SK-N-SH treated with all-trans-retinoic acid at 6 μM for 48 hours (cell line): Measurements from ENCODE around the gene LRCH1.

Experiments
- ATAC-seq: fragments of 200-7000 bp; cut with Tn5 transposase; 3 replicates; pipeline ENCODE4 v1.9.1; 2020; ENCODE audit warnings: mild to moderate bottlenecking, moderate library complexity
- ARNTL ChIP-seq: fragments of 450-650 bp; formaldehyde crosslinking; IDR thresholded peaks from 2 replicates; pipeline ENCODE4 v1.5.0; 2020; ENCODE audit warnings: low read depth, mild to moderate bottlenecking, moderate library complexity, borderline replicate concordance
- BACH2 ChIP-seq: fragments of 250-450 bp; sonication (Bioruptor Pico); IDR thresholded peaks from 2 replicates; pipeline ENCODE4 v1.9.0; 2021; ENCODE audit warnings: mild to moderate bottlenecking, borderline replicate concordance
- CSDC2 ChIP-seq: fragments of 250-450 bp; sonication (Bioruptor Pico); IDR thresholded peaks from 2 replicates; pipeline ENCODE4 v1.5.0; 2020; ENCODE audit warnings: mild to moderate bottlenecking, moderate library complexity
- ESRRG ChIP-seq: fragments of 250-450 bp; sonication (Bioruptor Pico); IDR thresholded peaks from 2 replicates; pipeline ENCODE4 v1.6.1; 2021; ENCODE audit warnings: mild to moderate bottlenecking
- GLIS3 ChIP-seq: fragments of 250-450 bp; sonication (Bioruptor Pico); IDR thresholded peaks from 2 replicates; pipeline ENCODE4 v1.5.0; 2020; ENCODE audit warnings: mild to moderate bottlenecking, moderate library complexity
- ISL1 ChIP-seq: fragments of 250-450 bp; sonication (Bioruptor Pico); IDR thresholded peaks from 2 replicates; pipeline ENCODE4 v2.1.2; 2022; ENCODE audit warnings: mild to moderate bottlenecking, moderate library complexity
- OSR1 ChIP-seq: fragments of 250-450 bp; sonication (Bioruptor Pico); IDR thresholded peaks from 2 replicates; pipeline ENCODE4 v1.8.0; 2022; ENCODE audit warnings: moderate library complexity, mild to moderate bottlenecking, inconsistent platforms
- PATZ1 ChIP-seq: fragments of 250-450 bp; sonication (Bioruptor Pico); IDR thresholded peaks from 2 replicates; pipeline ENCODE4 v1.8.0; 2020; ENCODE audit warnings: mild to moderate bottlenecking, moderate library complexity, borderline replicate concordance
- POU6F1 ChIP-seq: fragments of 250-450 bp; sonication (Bioruptor Pico); IDR thresholded peaks from 2 replicates; pipeline ENCODE4 v1.8.0; 2021; ENCODE audit warnings: low read depth, mild to moderate bottlenecking, moderate library complexity, borderline replicate concordance
- PPARA ChIP-seq: fragments of 250-450 bp; sonication (Bioruptor Pico); IDR thresholded peaks from 2 replicates; pipeline ENCODE4 v1.5.0; 2020; ENCODE audit warnings: mild to moderate bottlenecking, borderline replicate concordance
- RARB ChIP-seq: fragments of 250-450 bp; sonication (Bioruptor Pico); IDR thresholded peaks from 2 replicates; pipeline ENCODE4 v1.8.0; 2021; ENCODE audit warnings: mild to moderate bottlenecking, moderate library complexity
- SNAI2 ChIP-seq: fragments of 250-450 bp; sonication (Bioruptor Pico); IDR thresholded peaks from 2 replicates; pipeline ENCODE4 v1.5.0; 2020; ENCODE audit warnings: mild to moderate bottlenecking, moderate library complexity
- TCF4 ChIP-seq: fragments of 250-450 bp; sonication (Bioruptor Pico); IDR thresholded peaks from 2 replicates; pipeline ENCODE4 v1.8.0; 2021; ENCODE audit warnings: mild to moderate bottlenecking, moderate library complexity, borderline replicate concordance
- ZC3H10 ChIP-seq: fragments of 250-450 bp; sonication (Bioruptor Pico); IDR thresholded peaks from 2 replicates; pipeline ENCODE4 v1.5.1; 2021; ENCODE audit warnings: mild to moderate bottlenecking, moderate library complexity
- ZFP3 ChIP-seq: fragments of 250-450 bp; sonication (Bioruptor Pico); IDR thresholded peaks from 2 replicates; pipeline ENCODE4 v1.5.0; 2020; ENCODE audit warnings: mild to moderate bottlenecking, moderate library complexity
- ZFP30 ChIP-seq: fragments of 450-650 bp; formaldehyde crosslinking; IDR thresholded peaks from 2 replicates; pipeline ENCODE4 v1.5.0; 2022; ENCODE audit warnings: mild to moderate bottlenecking, moderate library complexity
- ZNF70 ChIP-seq: fragments of 450-650 bp; formaldehyde crosslinking; IDR thresholded peaks from 2 replicates; pipeline ENCODE4 v1.5.0; 2020; ENCODE audit warnings: mild to moderate bottlenecking, moderate library complexity
- TF ChIP-seq, protein P1 (sequence below): fragments of 250-450 bp; sonication (Bioruptor Pico); IDR thresholded peaks from 2 replicates; pipeline ENCODE4 v1.5.1; 2021; ENCODE audit warnings: mild to moderate bottlenecking, moderate library complexity
- TF ChIP-seq, protein P2 (sequence below): fragments of 250-450 bp; sonication (Bioruptor Pico); IDR thresholded peaks from 2 replicates; pipeline ENCODE4 v1.5.1; 2020; ENCODE audit warnings: low read depth, mild to moderate bottlenecking, moderate library complexity

The LRCH1 gene

GRCh38 chr13:46600943-46601311 lies 48.0 kb downstream of the LRCH1 start:
- TF ChIP-seq ZFP3, result no peak
- no peak for TF ChIP-seq PATZ1 (CRISPR knock-in tag)
- TF ChIP-seq, protein P1, sequence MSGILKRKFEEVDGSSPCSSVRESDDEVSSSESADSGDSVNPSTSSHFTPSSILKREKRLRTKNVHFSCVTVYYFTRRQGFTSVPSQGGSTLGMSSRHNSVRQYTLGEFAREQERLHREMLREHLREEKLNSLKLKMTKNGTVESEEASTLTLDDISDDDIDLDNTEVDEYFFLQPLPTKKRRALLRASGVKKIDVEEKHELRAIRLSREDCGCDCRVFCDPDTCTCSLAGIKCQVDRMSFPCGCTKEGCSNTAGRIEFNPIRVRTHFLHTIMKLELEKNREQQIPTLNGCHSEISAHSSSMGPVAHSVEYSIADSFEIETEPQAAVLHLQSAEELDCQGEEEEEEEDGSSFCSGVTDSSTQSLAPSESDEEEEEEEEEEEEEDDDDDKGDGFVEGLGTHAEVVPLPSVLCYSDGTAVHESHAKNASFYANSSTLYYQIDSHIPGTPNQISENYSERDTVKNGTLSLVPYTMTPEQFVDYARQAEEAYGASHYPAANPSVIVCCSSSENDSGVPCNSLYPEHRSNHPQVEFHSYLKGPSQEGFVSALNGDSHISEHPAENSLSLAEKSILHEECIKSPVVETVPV (CRISPR knock-in tag), result no peak
- TF ChIP-seq PPARA (CRISPR knock-in tag), result no peak
- no peak for TF ChIP-seq ZNF70 (CRISPR knock-in tag)
- TF ChIP-seq, all 23 proteins: peak for 0
- no peak for ATAC-seq

DNA sequence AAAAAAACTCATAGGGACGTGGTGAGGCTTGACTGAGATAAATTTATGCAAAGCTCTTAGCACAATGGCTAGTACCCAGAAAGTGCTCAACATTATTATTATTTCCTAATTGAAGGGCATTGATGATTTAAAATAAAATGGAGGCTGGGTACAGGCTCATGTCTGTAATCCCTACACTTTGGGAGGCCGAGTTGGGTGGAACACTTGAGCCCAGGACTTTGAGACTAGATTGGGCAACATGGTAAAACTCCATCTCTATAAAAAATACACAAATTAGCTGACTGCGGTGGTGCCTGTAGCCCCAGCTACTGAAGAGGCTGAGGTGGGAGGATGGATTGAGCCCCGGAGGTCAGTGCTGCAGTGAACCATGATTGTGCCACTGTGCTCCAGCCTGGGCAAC lies 49.6 kb downstream of the LRCH1 start:
- TF ChIP-seq BACH2 (CRISPR knock-in tag), result no peak
- no peak for TF ChIP-seq RARB (CRISPR knock-in tag)
- TF ChIP-seq, protein P2, sequence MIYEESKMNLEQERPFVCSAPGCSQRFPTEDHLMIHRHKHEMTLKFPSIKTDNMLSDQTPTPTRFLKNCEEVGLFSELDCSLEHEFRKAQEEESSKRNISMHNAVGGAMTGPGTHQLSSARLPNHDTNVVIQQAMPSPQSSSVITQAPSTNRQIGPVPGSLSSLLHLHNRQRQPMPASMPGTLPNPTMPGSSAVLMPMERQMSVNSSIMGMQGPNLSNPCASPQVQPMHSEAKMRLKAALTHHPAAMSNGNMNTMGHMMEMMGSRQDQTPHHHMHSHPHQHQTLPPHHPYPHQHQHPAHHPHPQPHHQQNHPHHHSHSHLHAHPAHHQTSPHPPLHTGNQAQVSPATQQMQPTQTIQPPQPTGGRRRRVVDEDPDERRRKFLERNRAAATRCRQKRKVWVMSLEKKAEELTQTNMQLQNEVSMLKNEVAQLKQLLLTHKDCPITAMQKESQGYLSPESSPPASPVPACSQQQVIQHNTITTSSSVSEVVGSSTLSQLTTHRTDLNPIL, result no peak
- TF ChIP-seq TCF4 (CRISPR knock-in tag), result no peak
- TF ChIP-seq ZFP30 (CRISPR knock-in tag), result no peak
- TF ChIP-seq, protein P1 (CRISPR knock-in tag), result no peak
- no peak for TF ChIP-seq ARNTL (CRISPR knock-in tag)
- TF ChIP-seq OSR1 (CRISPR knock-in tag), result no peak
- TF ChIP-seq ESRRG (CRISPR knock-in tag), result no peak
- TF ChIP-seq ZFP3, result no peak
- TF ChIP-seq SNAI2 (CRISPR knock-in tag), result no peak
- no peak for TF ChIP-seq POU6F1
- no peak for TF ChIP-seq ZNF70 (CRISPR knock-in tag)
- TF ChIP-seq, all 23 proteins: peak for 0
- ATAC-seq, result no peak

- TF ChIP-seq ZC3H10 (CRISPR knock-in tag), result no peak
- TF ChIP-seq GLIS3 (CRISPR knock-in tag), result no peak
- no peak for TF ChIP-seq ZNF70 (CRISPR knock-in tag)
- TF ChIP-seq ZFP30 (CRISPR knock-in tag), result no peak
- no peak for TF ChIP-seq ISL1
- TF ChIP-seq RARB (CRISPR knock-in tag), result no peak
- TF ChIP-seq BACH2 (CRISPR knock-in tag), result no peak
- ATAC-seq, result peak; percentile 58; the same call in 2 of the 3 replicates
Observed at GRCh38 chr13:46603165-46603603, 50.2 kb downstream of the LRCH1 start.

GRCh38 chr13:46604226-46604990 lies 51.4 kb downstream of the LRCH1 start:
- ATAC-seq, result no peak
- TF ChIP-seq CSDC2, result no peak
- no peak for TF ChIP-seq RARB (CRISPR knock-in tag)
- TF ChIP-seq, all 23 proteins: peak for 0
